ENCODE measurements around the gene TSHZ2. TPM values are rescaled to one million over a fixed set of nuclear protein-coding genes. Genes with fewer than 3 reads are reported as not detected.

The TSHZ2 gene
- total RNA-seq, 1 donor from 2014 or later, result 19.8 TPM

DNA sequence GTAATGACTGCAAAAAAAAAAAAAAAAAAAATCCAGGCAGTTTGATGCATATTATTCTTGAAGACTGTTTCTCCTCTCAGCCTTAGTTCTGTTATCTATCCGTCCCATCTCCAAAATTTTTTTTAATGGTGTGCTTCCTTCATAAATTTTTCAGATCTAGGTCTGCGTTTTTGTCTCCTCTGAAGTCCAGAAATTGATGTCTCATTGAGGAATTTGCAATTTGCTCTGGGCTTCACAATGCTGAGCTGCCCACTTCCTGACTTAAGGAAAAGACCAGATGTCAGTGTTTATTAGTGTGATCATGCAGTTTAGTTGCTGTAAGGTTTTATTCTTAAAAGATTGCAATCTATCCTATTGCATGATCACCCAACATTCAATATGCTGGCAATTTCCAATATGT, 323.9 kb downstream of the TSHZ2 start:
- H3K27me3 Mint-ChIP-seq (ENCODE audit: low read depth), result no peaks in the 10 kb centered on the region
- H3K36me3 Mint-ChIP-seq (ENCODE audit: low read depth), result no peaks in the 10 kb centered on the region
- H3K9me3 Mint-ChIP-seq, result no peaks in the 10 kb centered on the region
- no peak overlapping the region for H3K4me3 Mint-ChIP-seq (ENCODE audit: low read depth)
- H3K4me1 Mint-ChIP-seq (ENCODE audit: low read depth), result peaks cover 2% of the 10 kb centered on the region
- no peak for DNase-seq (ENCODE audit: low spot score)
- no peak overlapping the region for H3K27ac Mint-ChIP-seq
- intact Hi-C loops (cut with micrococcal nuclease), result no loop called here

DNA sequence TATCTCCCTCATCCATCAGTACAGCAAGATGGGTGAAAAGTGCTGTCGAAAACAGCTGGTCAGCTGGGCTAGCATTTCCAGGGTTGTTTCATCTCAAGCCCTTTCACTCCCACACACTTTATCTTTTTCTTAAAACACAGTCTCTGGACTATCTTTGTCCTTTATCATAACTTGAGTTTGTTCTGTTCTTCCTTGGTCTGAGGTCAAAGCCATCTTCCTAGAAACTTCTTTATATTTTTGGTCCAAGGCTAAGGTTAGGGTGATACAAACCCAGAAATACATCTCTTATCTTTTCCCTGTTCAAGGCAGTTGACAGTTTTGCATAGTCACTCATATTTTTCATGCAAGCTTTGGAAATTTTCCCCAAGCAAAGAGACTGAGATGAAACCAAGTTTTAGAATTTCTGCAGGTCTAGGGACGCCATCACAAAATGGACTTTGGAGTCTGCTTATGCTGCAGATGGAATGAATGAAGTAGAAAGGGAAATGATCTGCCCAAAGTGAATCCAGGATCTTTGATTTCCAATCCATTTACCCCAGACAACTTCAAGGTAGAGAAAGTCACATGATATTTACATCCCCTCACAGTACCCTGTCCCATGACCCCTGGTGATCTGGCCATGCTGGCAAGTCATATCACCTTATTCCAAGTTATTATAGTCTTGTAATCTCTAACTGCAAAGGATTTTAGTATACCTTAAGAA, 324.4 kb downstream of the TSHZ2 start:
- H3K4me3 Mint-ChIP-seq (ENCODE audit: low read depth), result no peak overlapping the region
- no peak for DNase-seq (ENCODE audit: low spot score)
- peaks cover 2% of the 10 kb centered on the region for H3K4me1 Mint-ChIP-seq (ENCODE audit: low read depth)
- H3K27me3 Mint-ChIP-seq (ENCODE audit: low read depth), result no peaks in the 10 kb centered on the region
- H3K27ac Mint-ChIP-seq, result no peak overlapping the region
- H3K9me3 Mint-ChIP-seq, result no peaks in the 10 kb centered on the region
- no peaks in the 10 kb centered on the region for H3K36me3 Mint-ChIP-seq (ENCODE audit: low read depth)
- intact Hi-C loops (cut with micrococcal nuclease), result no loop called here

DNA sequence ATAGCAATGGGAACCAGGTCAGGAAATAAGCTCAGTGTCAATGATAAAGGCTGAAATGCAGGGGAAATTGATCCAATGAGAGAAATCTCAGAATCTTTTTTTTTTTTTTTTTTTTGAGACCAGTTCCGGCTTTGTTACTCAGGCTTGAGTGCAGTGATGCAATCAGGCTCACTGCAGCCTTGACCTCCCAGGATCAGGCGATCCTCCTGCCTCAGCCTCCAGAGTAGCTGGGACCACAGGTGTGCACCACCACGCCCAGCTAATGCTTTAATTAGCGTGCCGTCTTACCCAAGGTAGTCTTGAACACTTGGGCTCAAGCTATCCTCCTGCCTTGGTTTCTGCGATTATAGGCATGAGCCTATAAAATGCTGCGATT, 325.0 kb downstream of the TSHZ2 start:
- no peaks in the 10 kb centered on the region for H3K9me3 Mint-ChIP-seq
- intact Hi-C loops (cut with micrococcal nuclease), result no loop called here
- no peak overlapping the region for H3K4me3 Mint-ChIP-seq (ENCODE audit: low read depth)
- no peak for DNase-seq (ENCODE audit: low spot score)
- H3K27ac Mint-ChIP-seq, result no peak overlapping the region
- H3K4me1 Mint-ChIP-seq (ENCODE audit: low read depth), result peaks cover 2% of the 10 kb centered on the region
- no peaks in the 10 kb centered on the region for H3K36me3 Mint-ChIP-seq (ENCODE audit: low read depth)
- H3K27me3 Mint-ChIP-seq (ENCODE audit: low read depth), result no peaks in the 10 kb centered on the region

DNA sequence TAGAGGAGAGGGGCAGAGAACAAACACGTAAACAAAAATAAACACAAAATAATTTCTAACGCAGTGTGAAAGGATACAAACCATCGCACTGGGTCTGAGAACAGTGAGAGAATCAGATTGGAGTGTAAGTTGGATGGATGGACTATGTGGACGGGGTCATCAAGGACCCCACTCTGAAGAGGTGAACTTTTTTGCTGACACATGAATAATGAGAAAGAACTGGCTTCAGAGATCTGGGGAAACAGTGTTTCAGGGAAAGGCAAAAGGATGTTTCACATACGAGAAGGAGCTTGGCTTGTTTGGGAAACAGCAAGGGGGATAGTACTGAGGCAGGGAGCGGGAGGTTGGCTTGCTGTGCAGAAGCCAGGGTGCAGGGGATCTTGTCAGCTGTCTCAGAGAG, 326.1 kb downstream of the TSHZ2 start:
- Mint-ChIP-seq H3K27me3 (ENCODE audit: low read depth) (no peaks in the 10 kb centered on the region), H3K36me3 (ENCODE audit: low read depth) (no peaks in the 10 kb centered on the region), H3K9me3 (no peaks in the 10 kb centered on the region), H3K4me1 (ENCODE audit: low read depth) (peaks cover 2% of the 10 kb centered on the region), H3K27ac (no peak overlapping the region), H3K4me3 (ENCODE audit: low read depth) (no peak overlapping the region)
- intact Hi-C loops (cut with micrococcal nuclease), result no loop called here
- no peak for DNase-seq (ENCODE audit: low spot score)

DNA sequence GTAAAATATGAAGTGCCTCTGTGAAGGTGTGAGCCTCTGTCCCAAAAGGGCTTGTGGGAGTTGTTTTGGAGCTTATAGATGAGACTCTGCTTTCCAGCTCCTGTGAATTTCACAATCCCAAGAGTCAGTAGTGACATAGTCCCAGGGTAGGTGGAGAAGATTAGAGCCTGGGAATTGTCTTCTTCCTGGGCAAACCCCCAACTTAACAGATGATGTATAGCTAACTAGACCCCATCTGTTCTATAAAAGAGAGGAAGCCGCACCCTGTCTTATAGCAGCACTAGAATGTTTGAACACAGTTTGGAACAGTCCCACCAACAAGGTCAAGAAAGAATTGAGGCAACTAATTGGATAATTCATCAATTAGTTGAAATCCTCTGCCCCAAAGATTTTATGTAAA, 326.8 kb downstream of the TSHZ2 start:
- Mint-ChIP-seq H3K36me3 (ENCODE audit: low read depth) (no peaks in the 10 kb centered on the region), H3K4me3 (ENCODE audit: low read depth) (no peak overlapping the region), H3K27me3 (ENCODE audit: low read depth) (no peaks in the 10 kb centered on the region), H3K27ac (no peak overlapping the region), H3K4me1 (ENCODE audit: low read depth) (peaks cover 2% of the 10 kb centered on the region), H3K9me3 (no peaks in the 10 kb centered on the region)
- no peak for DNase-seq (ENCODE audit: low spot score)
- intact Hi-C loops (cut with micrococcal nuclease), result no loop called here

DNA sequence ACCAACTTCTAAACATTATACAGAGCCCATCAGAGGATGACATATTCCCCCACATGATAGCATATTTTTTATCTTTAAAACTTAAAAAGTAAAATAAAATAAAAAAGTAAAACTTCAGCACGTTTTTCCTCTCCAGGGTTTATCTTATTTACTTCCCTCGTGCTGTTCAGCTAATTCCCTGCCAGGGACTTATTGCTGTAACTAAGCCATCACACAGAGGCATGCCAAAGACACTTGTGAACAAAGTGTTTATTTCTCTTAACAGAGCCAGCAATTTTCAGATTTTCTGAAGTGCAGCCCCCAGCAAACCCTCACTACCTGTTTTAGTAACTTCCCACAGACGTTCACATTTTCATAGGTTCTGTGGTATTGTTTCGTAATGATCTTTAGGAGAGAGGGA, 327.7 kb downstream of the TSHZ2 start:
- no peaks in the 10 kb centered on the region for H3K27me3 Mint-ChIP-seq (ENCODE audit: low read depth)
- H3K9me3 Mint-ChIP-seq, result no peaks in the 10 kb centered on the region
- DNase-seq (ENCODE audit: low spot score), result no peak
- intact Hi-C loops (cut with micrococcal nuclease), result no loop called here
- H3K36me3 Mint-ChIP-seq (ENCODE audit: low read depth), result no peaks in the 10 kb centered on the region
- H3K4me1 Mint-ChIP-seq (ENCODE audit: low read depth), result peaks cover 2% of the 10 kb centered on the region
- H3K27ac Mint-ChIP-seq, result no peak overlapping the region
- H3K4me3 Mint-ChIP-seq (ENCODE audit: low read depth), result no peak overlapping the region

DNA sequence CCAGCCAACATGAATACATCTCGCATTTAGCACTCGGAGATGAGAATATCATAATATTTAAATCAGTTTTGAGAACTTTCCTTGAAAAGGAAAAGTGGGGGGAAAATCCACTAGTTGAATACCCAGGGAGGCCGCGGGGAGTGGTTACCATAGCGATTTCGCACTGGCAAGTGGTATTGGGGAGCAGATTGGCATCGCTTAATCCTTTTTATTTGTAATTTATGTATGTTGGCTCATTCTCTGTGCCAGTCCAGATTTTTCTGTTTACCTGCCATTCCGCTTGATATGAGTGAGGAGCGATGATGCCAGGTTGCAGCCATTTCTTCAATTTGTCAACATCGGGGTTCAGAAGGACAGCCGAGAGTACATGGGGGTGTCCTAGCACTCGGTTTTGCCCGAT, 329.7 kb downstream of the TSHZ2 start:
- Mint-ChIP-seq H3K27me3 (ENCODE audit: low read depth) (no peaks in the 10 kb centered on the region), H3K36me3 (ENCODE audit: low read depth) (no peaks in the 10 kb centered on the region), H3K4me1 (ENCODE audit: low read depth) (no peaks in the 10 kb centered on the region), H3K4me3 (ENCODE audit: low read depth) (no peak overlapping the region), H3K27ac (no peak overlapping the region), H3K9me3 (no peaks in the 10 kb centered on the region)
- intact Hi-C loops (cut with micrococcal nuclease), result no loop called here
- DNase-seq (ENCODE audit: low spot score), result no peak

DNA sequence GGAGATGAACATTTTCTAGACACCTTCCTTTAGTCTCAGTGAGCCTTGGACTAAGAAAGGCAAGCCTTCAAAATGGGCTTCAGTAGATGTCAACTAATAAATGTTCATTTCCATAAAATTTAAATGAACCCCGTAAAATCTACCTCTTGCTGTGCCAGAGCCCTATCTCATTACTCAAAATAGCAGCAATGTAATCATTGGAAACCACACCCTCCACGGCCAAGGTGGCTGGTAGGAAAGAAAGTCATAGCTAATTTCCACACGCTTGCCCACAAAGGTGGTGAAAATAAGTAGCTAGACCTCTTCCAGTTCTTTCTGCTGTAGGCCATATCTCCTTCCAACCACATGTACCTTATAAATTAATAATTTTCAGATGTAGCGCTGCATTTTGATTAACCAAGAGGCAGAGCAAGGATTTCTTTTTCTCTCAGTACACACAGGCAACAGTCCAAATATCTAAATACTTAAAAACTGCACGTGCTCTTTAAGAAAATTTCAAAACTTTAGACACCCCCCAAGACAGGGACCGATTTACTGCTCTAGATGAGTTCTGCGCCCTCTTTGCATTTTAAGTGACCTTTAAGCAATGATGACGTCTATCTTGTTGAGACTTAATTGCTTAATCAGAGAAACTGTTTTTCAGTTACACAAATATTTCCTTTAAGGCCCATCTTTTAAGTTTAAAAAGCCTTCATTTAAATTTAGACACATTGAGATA, 330.7 kb downstream of the TSHZ2 start:
- H3K4me1 Mint-ChIP-seq (ENCODE audit: low read depth), result no peaks in the 10 kb centered on the region
- H3K27me3 Mint-ChIP-seq (ENCODE audit: low read depth), result no peaks in the 10 kb centered on the region

DNA sequence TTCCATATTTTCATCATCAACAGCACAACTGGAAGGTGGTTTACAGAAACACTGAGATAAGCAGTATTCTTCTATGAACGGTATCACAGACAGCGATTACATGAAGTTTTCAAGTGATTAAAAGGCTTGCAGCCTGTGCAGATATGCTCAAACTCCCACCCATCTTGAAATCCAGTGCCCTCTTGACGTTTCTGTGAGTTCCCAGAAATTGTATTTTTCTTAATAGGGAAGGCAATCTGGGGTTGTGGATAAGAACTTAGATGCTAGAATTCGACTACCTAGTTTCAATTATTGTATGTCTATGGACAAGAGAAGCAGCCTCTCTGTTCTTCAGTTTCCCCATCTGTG, 331.2 kb downstream of the TSHZ2 start:
- H3K4me3 Mint-ChIP-seq (ENCODE audit: low read depth), result no peak overlapping the region
- no peak for DNase-seq (ENCODE audit: low spot score)
- H3K27ac Mint-ChIP-seq, result no peak overlapping the region
- H3K36me3 Mint-ChIP-seq (ENCODE audit: low read depth), result no peaks in the 10 kb centered on the region
- H3K4me1 Mint-ChIP-seq (ENCODE audit: low read depth), result no peaks in the 10 kb centered on the region
- H3K27me3 Mint-ChIP-seq (ENCODE audit: low read depth), result no peaks in the 10 kb centered on the region
- H3K9me3 Mint-ChIP-seq, result no peaks in the 10 kb centered on the region
- intact Hi-C loops (cut with micrococcal nuclease), result no loop called here

More for the DNA sequence above, 330.7 kb downstream of the TSHZ2 start:
- no peaks in the 10 kb centered on the region for H3K9me3 Mint-ChIP-seq
- no peak overlapping the region for H3K27ac Mint-ChIP-seq
- H3K36me3 Mint-ChIP-seq (ENCODE audit: low read depth), result no peaks in the 10 kb centered on the region
- H3K4me3 Mint-ChIP-seq (ENCODE audit: low read depth), result no peak overlapping the region
- intact Hi-C loops (cut with micrococcal nuclease), result no loop called here
- no peak for DNase-seq (ENCODE audit: low spot score)

DNA sequence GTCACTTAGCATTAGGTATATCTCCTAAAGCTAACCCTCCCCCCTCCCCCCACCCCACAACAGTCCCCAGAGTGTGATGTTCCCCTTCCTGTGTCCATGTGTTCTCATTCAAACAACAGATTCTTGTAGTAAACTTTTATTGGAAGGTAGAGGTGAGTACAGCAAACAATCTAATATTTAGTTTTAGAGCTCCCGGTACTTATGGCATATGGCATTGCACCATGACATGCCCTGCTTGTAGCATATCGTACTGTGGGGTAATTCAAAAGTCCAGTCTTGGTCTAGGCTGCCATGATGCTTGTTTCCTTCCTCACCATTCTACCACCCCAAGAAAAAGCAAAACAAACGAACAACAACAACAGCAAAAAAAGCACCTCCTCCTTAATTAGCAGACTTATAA, 332.0 kb downstream of the TSHZ2 start:
- intact Hi-C loops (cut with micrococcal nuclease), result no loop called here
- no peaks in the 10 kb centered on the region for H3K36me3 Mint-ChIP-seq (ENCODE audit: low read depth)
- no peak overlapping the region for H3K27ac Mint-ChIP-seq
- H3K27me3 Mint-ChIP-seq (ENCODE audit: low read depth), result no peaks in the 10 kb centered on the region
- H3K9me3 Mint-ChIP-seq, result no peaks in the 10 kb centered on the region
- DNase-seq (ENCODE audit: low spot score), result no peak
- H3K4me3 Mint-ChIP-seq (ENCODE audit: low read depth), result no peak overlapping the region
- H3K4me1 Mint-ChIP-seq (ENCODE audit: low read depth), result no peaks in the 10 kb centered on the region

DNA sequence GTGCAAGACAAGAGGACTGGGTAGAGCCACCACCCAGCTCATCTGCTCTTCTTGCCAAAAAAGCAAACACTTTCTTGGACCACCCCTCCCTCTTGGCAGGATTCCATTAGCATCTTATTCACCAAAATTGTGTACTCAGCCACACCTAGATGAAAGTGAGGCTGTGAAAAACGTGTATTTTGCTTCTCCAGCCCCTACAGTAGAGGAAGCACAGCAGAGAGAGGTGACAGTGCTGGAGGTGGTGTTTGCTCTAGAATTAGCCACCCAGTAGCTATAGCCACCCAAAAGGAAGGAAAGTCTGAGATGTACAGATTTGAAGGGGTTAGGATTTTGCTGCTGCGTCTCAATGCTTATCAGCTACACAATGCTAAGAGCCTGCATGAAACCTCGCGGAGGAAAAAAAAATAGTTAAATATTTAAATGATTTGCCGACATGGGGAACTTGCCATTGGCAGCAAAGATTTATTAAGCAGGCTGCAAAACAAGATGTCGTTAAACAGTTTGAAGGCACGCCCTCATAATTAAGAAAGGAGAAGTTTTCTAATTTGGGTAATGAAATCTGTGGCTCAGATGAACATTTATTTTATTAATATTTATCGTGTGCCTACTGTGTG, 334.1 kb downstream of the TSHZ2 start:
- no peaks in the 10 kb centered on the region for H3K36me3 Mint-ChIP-seq (ENCODE audit: low read depth)
- H3K27ac Mint-ChIP-seq, result no peak overlapping the region
- H3K4me1 Mint-ChIP-seq (ENCODE audit: low read depth), result no peaks in the 10 kb centered on the region
- intact Hi-C loops (cut with micrococcal nuclease), result no loop called here
- H3K9me3 Mint-ChIP-seq, result no peaks in the 10 kb centered on the region
- no peak for DNase-seq (ENCODE audit: low spot score)
- no peaks in the 10 kb centered on the region for H3K27me3 Mint-ChIP-seq (ENCODE audit: low read depth)
- H3K4me3 Mint-ChIP-seq (ENCODE audit: low read depth), result no peak overlapping the region

DNA sequence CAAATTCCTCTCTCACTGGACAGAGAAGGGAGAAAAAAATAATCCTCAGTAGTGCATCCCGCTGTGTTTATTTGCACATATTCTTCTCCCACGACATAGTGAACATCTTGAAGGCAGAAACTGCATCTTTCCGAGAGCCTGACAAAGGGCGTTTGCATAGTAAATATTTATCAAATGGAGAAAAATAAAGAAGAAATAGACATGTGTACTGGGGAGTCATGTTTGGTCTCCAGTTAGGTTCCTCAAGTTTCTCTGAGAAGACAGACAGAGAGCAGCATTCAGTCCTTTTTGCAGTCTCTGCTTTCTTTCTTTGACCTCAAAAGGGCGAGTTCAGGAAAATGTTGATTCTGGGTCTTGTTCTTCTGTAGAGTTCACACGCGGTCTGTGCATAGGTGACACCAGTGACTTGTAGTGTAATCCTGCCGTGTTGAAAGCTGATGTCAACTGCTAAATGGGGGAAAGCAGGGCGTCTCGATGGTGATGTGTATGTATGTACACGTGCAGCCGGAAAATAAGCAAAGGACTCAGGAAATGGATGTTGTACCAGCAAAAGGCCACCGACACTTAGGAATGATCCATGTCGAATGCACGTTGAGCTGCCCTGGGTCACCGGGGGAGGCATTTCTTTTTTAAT, 335.9 kb downstream of the TSHZ2 start:
- Mint-ChIP-seq H3K4me1 (ENCODE audit: low read depth) (no peaks in the 10 kb centered on the region), H3K36me3 (ENCODE audit: low read depth) (no peaks in the 10 kb centered on the region)

DNA sequence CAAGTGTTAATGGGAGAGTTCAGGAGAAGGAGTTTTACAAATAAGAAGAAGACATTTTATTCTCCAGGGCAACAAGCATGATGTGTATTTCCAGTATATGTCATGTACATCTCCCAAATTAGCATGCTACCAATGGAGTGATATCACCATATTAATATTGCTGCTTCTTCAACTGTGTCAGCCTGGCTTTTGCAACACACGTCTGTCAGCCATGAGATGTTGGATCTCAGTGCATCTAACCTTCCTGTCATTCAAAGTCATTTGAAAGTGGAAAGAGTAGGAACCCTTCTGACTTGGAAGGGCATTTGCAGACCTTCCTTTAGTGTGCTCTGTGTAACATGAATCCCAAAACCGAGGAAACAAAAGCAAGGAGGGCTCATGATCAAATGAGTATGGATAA, 337.4 kb downstream of the TSHZ2 start:
- DNase-seq (ENCODE audit: low spot score), result no peak
- Mint-ChIP-seq H3K27me3 (ENCODE audit: low read depth) (no peaks in the 10 kb centered on the region), H3K36me3 (ENCODE audit: low read depth) (no peaks in the 10 kb centered on the region), H3K27ac (no peak overlapping the region), H3K4me1 (ENCODE audit: low read depth) (no peaks in the 10 kb centered on the region), H3K4me3 (ENCODE audit: low read depth) (no peak overlapping the region), H3K9me3 (no peaks in the 10 kb centered on the region)
- intact Hi-C loops (cut with micrococcal nuclease), result no loop called here

More for the DNA sequence above, 335.9 kb downstream of the TSHZ2 start:
- H3K4me3 Mint-ChIP-seq (ENCODE audit: low read depth), result no peak overlapping the region
- no peak for DNase-seq (ENCODE audit: low spot score)
- no peaks in the 10 kb centered on the region for H3K9me3 Mint-ChIP-seq
- H3K27ac Mint-ChIP-seq, result no peak overlapping the region
- H3K27me3 Mint-ChIP-seq (ENCODE audit: low read depth), result no peaks in the 10 kb centered on the region
- intact Hi-C loops (cut with micrococcal nuclease), result no loop called here

Measured in activated T-helper 2 cell treated with anti-CD3 and anti-CD28 coated beads, Interferon-gamma antibody, Interleukin-2, Interleukin-4, amounts not matched to agents 10 μg/mL and 5 μg/mL and 100 μg/mL, durations not matched to agents 14 hours and 24 hours and 36 hours (primary cell).